Eye (tissue), 1 donor: ENCODE data around the gene ZNF316.
"Not testable (repeated sequence)": the region's sequence is repeated elsewhere in the genome, so short reads cannot be mapped to it uniquely, and the experiment has no call there.

Experiments used
- DNase-seq: peaks from one replicate; pipeline ENCODE4 v3.0.0-alpha.2; 2015

The ZNF316 gene

DNA sequence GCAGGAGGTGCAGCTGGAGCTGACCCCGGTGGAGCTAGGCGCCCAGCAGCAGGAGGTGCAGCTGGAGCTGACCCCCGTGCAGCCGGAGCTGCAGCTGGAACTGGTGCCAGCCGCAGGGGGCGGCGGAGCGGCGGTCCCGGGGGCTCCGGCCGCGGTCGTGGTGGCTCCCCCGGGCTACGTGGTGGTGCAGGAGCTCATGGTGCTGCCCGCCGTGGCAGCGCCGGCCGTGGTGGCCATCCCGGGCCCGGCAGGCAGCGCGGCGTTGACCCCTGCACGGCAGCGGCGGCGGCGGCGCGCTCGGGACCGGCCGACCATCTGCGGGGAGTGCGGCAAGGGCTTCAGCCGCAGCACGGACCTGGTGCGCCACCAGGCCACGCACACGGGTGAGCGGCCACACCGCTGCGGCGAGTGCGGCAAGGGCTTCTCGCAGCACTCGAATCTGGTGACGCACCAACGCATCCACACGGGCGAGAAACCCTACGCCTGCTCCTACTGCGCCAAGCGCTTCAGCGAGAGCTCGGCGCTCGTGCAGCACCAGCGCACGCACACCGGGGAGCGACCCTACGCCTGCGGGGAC lies 14.9 kb upstream of the ZNF316 start:
- no peak for DNase-seq

GRCh38 chr7:6623589-6624245 lies 13.4 kb upstream of the ZNF316 start:
- no peak for DNase-seq

GRCh38 chr7:6624246-6624611 lies 12.9 kb upstream of the ZNF316 start:
- DNase-seq = no peak

DNA sequence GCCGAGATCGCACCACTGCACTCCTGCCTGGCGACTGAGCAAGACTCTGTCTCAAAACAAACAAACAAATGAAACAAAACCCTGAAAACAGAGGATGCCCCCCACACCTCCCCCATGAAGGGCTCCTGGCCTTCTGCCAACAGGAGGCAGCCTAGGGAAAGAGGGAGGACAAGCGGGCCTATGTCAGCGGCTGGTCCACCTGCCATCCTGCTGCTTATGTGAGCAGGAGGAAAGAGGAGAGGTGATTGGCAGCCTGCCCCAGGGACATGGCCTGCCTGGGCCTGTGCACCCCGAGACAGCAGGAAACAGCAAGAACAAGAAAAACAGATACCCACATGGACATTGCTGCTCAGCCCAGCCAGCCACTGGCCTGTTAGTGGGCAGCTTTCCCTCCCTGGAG lies 9.1 kb upstream of the ZNF316 start:
- DNase-seq = no peak

DNA sequence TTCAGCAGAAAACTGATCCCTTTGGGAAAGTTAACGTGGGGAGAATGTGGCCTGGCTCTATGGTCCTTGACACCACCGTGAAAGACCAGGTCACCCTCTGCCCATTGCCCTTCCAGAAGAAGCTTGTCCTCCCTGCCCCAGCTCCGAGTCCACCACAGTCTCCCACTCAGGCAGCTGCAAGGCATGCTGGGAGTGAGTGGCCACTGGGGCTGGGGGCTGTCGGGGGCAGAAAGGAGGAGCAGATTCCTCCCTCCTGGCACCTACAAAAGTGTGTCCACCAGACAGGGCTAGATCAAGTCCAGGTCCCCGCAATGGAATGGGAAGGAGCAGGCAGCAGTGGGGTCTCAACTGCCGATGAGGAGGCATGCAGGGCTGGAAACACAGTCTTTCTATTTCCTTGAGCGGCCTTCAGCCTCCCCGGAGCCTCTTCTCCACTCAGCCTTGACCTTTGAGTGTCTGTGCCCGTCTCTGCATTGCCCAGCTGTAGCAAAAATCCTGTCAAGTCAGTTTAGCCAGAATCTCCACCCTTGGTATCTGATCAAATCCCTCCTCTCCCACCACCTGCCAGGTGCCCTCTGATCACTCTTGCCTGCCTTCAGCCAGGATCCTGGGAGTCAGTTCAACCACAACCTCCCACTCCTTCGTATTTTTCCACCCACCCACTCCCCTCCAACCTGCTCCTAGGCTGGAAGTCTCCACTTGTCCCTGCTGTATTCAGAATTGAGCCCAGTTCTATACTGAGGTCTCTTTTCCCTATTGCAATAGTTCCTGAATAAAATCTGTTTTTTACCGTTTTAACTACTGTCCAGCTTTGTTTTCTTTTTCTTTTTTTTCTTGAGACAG lies 6.9 kb upstream of the ZNF316 start:
- no peak for DNase-seq

GRCh38 chr7:6631605-6632004 lies 5.5 kb upstream of the ZNF316 start:
- DNase-seq = no peak

- DNase-seq = no peak
Measured at GRCh38 chr7:6634021-6634420, 3.1 kb upstream of the ZNF316 start.

DNA sequence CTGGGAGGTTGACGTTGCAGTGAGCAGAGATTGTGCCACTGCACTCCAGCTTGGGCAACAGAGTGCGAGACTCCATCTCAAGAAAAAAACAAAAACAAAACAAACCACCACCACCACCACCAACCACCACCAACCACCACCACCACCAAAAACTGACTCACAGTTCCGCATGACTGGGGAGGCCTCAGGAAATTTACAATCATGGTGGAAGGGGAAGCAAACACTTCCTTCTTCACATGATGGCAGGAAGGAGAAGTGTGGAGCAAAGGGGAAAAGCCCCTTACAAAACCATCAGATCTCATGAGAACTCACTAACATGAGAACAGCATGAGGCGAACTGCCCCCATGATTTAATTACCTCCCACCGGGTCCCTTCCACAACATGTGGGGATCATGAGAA lies 2.1 kb upstream of the ZNF316 start:
- not testable (repeated sequence) for DNase-seq

GRCh38 chr7:6637544-6638229 lies 569 bp downstream of the ZNF316 start:
- peak; percentile 34 for DNase-seq

DNA sequence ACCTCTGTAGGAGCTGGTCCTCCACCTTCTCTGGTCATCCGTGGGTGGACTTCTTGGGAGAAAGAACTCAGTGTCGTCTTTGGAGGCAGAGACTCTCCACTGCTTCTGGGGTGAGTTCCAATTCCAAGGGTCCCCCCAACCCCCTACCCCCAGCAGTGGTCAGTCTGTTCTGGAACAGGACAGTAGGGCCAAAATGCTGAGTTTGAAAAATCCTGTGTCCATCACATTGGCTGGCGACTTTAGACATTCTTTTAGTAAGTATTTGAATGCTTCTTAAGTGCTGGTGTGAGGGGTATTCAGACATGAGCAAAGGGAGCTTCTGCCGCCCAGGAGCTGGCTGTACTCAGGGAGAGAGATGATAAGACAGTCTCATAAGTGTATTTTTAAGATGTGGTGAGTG lies 1.9 kb downstream of the ZNF316 start:
- no peak for DNase-seq

DNA sequence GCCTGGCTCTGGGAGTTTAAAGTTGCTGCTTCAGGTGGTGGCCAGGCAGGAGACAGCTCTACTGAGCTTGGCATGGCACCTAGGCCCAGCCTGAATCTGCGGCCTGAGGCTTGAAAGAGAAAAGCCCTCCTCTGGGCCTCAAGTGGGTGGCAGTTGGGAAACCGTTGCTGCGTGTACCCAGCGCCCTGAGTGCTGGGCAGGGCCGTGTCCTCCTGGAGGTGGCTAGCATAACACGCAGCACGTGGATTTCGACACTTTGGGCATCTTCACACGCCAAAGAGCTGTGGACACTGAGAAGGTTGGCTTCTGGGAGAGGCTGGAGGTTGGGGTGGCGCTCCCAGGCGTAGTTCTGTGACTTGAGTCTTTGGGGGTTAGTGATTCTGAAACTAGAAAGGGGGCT lies 2.5 kb downstream of the ZNF316 start:
- no peak for DNase-seq

- DNase-seq = no peak
Measured at GRCh38 chr7:6640246-6640721, 3.2 kb downstream of the ZNF316 start.

GRCh38 chr7:6641305-6642035 lies 4.4 kb downstream of the ZNF316 start:
- no peak for DNase-seq

DNA sequence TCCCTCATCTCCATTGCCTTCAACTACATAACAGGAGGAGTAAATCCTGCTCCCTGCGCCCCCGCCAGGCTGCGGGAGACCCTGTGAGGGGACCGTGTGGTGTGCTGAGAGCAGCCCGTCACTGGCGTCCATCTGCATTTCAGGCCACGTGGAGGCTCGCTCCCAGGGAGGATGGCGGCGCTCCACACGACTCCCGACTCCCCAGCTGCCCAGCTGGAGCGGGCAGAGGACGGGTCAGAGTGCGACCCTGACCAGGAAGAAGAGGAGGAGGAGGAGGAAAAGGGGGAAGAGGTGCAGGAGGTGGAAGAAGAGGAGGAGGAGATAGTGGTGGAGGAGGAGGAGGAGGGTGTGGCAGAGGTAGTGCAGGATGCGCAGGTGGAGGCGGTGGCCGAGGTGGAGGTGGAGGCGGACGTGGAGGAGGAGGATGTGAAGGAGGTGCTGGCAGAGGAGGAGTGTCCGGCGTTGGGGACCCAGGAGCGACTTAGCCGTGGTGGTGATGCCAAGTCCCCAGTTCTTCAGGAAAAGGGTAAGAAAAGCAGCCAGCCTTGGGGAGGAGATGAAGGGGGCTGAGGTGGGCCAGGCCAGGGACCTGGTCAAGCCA lies 5.2 kb downstream of the ZNF316 start:
- no peak for DNase-seq

- no peak for DNase-seq
Measured at GRCh38 chr7:6642861-6643640, 5.9 kb downstream of the ZNF316 start.

GRCh38 chr7:6643915-6644625 lies 7.0 kb downstream of the ZNF316 start:
- DNase-seq = no peak

GRCh38 chr7:6644728-6645127 lies 7.6 kb downstream of the ZNF316 start:
- no peak for DNase-seq

GRCh38 chr7:6646465-6646864 lies 9.3 kb downstream of the ZNF316 start:
- no peak for DNase-seq

GRCh38 chr7:6647080-6647479 lies 10.0 kb downstream of the ZNF316 start:
- no peak for DNase-seq

GRCh38 chr7:6647541-6647940 lies 10.4 kb downstream of the ZNF316 start:
- DNase-seq = no peak
